Stimulated activated CD4-positive, alpha-beta T cell treated with anti-CD3 and anti-CD28 coated beads, Interleukin-15, amount 100 ng/mL, for 1 hour (primary cell): Measurements from ENCODE around the gene PARD6A.

ENCODE experiments used
- DNase-seq, 2 donors: peaks; one replicate each; pipeline ENCODE4 v3.0.0-alpha.2; 2020; ENCODE audit warnings: low read depth in 1 of 2, low spot score in 1 of 2

The PARD6A gene

GRCh38 chr16:67660564-67661028 is at the start of gene PARD6A:
TSS of gene PARD6A (plus strand) at chr16:67660960. CDS start at chr16:67661039, 79 bp downstream.
- peak; percentile 83 to 84 for DNase-seq

- DNase-seq: no peak
These were observed 47.0 kb upstream of the PARD6A start for GRCh38 chr16:67613808-67614207.

GRCh38 chr16:67628216-67628615 is 32.5 kb upstream of the PARD6A start:
- no peak for DNase-seq

- DNase-seq: no peak
These were observed 28.2 kb upstream of the PARD6A start for GRCh38 chr16:67632415-67633172.

- DNase-seq: no peak
These were observed 24.0 kb upstream of the PARD6A start for GRCh38 chr16:67636713-67637112.

GRCh38 chr16:67637625-67638024 is 23.1 kb upstream of the PARD6A start:
- DNase-seq: no peak

GRCh38 chr16:67641779-67642708 is 18.7 kb upstream of the PARD6A start:
- DNase-seq: no peak

GRCh38 chr16:67644038-67644437 is 16.7 kb upstream of the PARD6A start:
- DNase-seq: no peak

GRCh38 chr16:67645397-67646121 is 15.2 kb upstream of the PARD6A start:
- no peak for DNase-seq

GRCh38 chr16:67647111-67647651 is 13.6 kb upstream of the PARD6A start:
- DNase-seq: no peak

GRCh38 chr16:67647681-67648080 is 13.1 kb upstream of the PARD6A start:
- no peak for DNase-seq

GRCh38 chr16:67648088-67648763 is 12.5 kb upstream of the PARD6A start:
- DNase-seq: no peak

GRCh38 chr16:67648764-67649407 is 11.9 kb upstream of the PARD6A start:
- no peak for DNase-seq

GRCh38 chr16:67649494-67649931 is 11.2 kb upstream of the PARD6A start:
- no peak for DNase-seq

GRCh38 chr16:67650023-67650422 is 10.7 kb upstream of the PARD6A start:
- DNase-seq: no peak

- no peak for DNase-seq
These were observed 9.7 kb upstream of the PARD6A start for GRCh38 chr16:67651039-67651438.

- no peak for DNase-seq
These were observed 8.9 kb upstream of the PARD6A start for GRCh38 chr16:67651847-67652246.

GRCh38 chr16:67652578-67653127 is 8.1 kb upstream of the PARD6A start:
- DNase-seq: no peak

- DNase-seq: no peak
These were observed 7.5 kb upstream of the PARD6A start for GRCh38 chr16:67653128-67653788.
